HG03575 (cell line): ENCODE measurements around the gene PSMD1.
"Not testable (repeated sequence)": the region's sequence is repeated elsewhere in the genome, so short reads cannot be mapped to it uniquely, and the experiment has no call there.

Source experiments
- ATAC-seq: cut with Tn5 transposase; IDR thresholded peaks from one replicate; pipeline ENCODE4 v1.9.1; 2021; ENCODE audit not compliant: unreplicated experiment, insufficient number of reproducible peaks, low FRiP score; ENCODE audit errors: extremely low read depth

Gene PSMD1

GRCh38 chr2:231050018-231050901, 6.4 kb upstream of the PSMD1 start:
- ATAC-seq = no peak

- no peak for ATAC-seq
Observed at GRCh38 chr2:231051116-231051515, 5.6 kb upstream of the PSMD1 start.

- ATAC-seq = no peak
Observed at GRCh38 chr2:231052494-231053451, 3.9 kb upstream of the PSMD1 start.

- no peak for ATAC-seq
Observed at GRCh38 chr2:231053846-231054245, 2.8 kb upstream of the PSMD1 start.

- ATAC-seq = no peak
Observed at GRCh38 chr2:231057590-231057989, 923 bp downstream of the PSMD1 start.

GRCh38 chr2:231058761-231059550, 2.3 kb downstream of the PSMD1 start:
- no peak for ATAC-seq

- ATAC-seq = no peak
Observed at GRCh38 chr2:231059756-231060155, 3.1 kb downstream of the PSMD1 start.

GRCh38 chr2:231062776-231063175, 6.1 kb downstream of the PSMD1 start:
- no peak for ATAC-seq

GRCh38 chr2:231063347-231063746, 6.7 kb downstream of the PSMD1 start:
- ATAC-seq = no peak

GRCh38 chr2:231065966-231066365, 9.3 kb downstream of the PSMD1 start:
- no peak for ATAC-seq

GRCh38 chr2:231067531-231067930, 10.9 kb downstream of the PSMD1 start:
- ATAC-seq = not testable (repeated sequence)

- no peak for ATAC-seq
Observed at GRCh38 chr2:231068525-231069222, 12.0 kb downstream of the PSMD1 start.

GRCh38 chr2:231069379-231070054, 12.8 kb downstream of the PSMD1 start:
- ATAC-seq = no peak

- ATAC-seq = no peak
Observed at GRCh38 chr2:231084565-231084964, 27.9 kb downstream of the PSMD1 start.

GRCh38 chr2:231088754-231089153, 32.1 kb downstream of the PSMD1 start:
- ATAC-seq = no peak

GRCh38 chr2:231093933-231094332, 37.3 kb downstream of the PSMD1 start:
- ATAC-seq = no peak

GRCh38 chr2:231094736-231095346, 38.2 kb downstream of the PSMD1 start:
- no peak for ATAC-seq

GRCh38 chr2:231099918-231100317, 43.3 kb downstream of the PSMD1 start:
- no peak for ATAC-seq
